ENCODE data around the gene SLC9B1. TPM values are rescaled to one million over a fixed set of nuclear protein-coding genes. Genes with fewer than 3 reads are reported as not detected.
"Not testable (repeated sequence)": the region's sequence is repeated elsewhere in the genome, so short reads cannot be mapped to it uniquely, and the experiment has no call there.

SLC9B1 gene
- total and polyA plus RNA-seq, 2 of the 8 experiments (the other 6 are each of a cell fraction or from before 2014, with no cell fraction given), result 0.08 to 0.19 TPM

DNA sequence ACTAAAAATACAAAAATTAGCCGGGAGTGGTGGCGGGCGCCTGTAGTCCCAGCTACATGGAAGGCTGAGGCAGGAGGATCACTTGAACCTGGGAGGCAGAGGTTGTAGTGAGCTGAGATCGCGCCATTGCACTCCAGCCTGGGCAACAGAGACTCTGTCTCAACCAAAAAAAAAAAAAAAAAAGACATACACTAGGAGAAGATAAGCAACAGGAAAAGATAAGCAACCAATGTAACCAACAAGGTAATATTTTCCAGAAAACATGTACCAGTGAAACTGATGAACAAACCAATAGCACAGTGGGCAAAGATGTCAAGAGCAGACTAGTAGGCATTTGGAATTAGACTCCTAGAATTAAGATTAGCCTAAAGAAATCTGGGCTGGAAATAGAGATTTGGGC is 154.2 kb downstream of the SLC9B1 start:
- H3K4me1 ChIP-seq (replicated peaks in 1 of 4; ENCODE audit: control insufficient read depth in 3 of 4, insufficient read depth in 4 of 4, low read length in 3 of 4); H2BK120ac ChIP-seq (replicated peaks; ENCODE audit: low read depth, low read length); H3K56ac ChIP-seq (replicated peaks; ENCODE audit: insufficient read length, low read depth, low read length); H3K9me3 ChIP-seq (ENCODE audit: insufficient read depth in 2 of 2, low read depth in 1 of 2, low read length in 1 of 2); H3K14ac ChIP-seq (ENCODE audit: insufficient read length); H3K4me3 ChIP-seq (ENCODE audit: extremely low read depth in 1 of 4, insufficient read depth in 2 of 4, low read depth in 3 of 4, low read length in 4 of 4); H2AK5ac ChIP-seq (ENCODE audit: low read depth, low read length); H3K79me1 ChIP-seq (ENCODE audit: low read depth, low read length); H4K5ac ChIP-seq (ENCODE audit: insufficient read length, low read depth, low read length); H4K8ac ChIP-seq (ENCODE audit: extremely low read depth, insufficient read depth, low read length); H2BK12ac ChIP-seq (ENCODE audit: low read depth, low read length); H3K4me2 ChIP-seq (ENCODE audit: insufficient read depth in 1 of 2, low read depth in 2 of 2, low read length in 2 of 2); H2AFZ ChIP-seq (ENCODE audit: low read length); DNase-seq (ENCODE audit: low read depth in 1 of 2, low spot score in 2 of 2); H3K23ac ChIP-seq (ENCODE audit: insufficient read length); FAIRE-seq; H4K20me1 ChIP-seq (replicated peaks in 1 of 2; ENCODE audit: control insufficient read depth in 1 of 2, insufficient read depth in 2 of 2, low read length in 2 of 2); H3K23me2 ChIP-seq (ENCODE audit: low read depth, low read length); H2BK15ac ChIP-seq (ENCODE audit: low read length); H3K9ac ChIP-seq (replicated peaks in 1 of 4; ENCODE audit: extremely low read depth in 1 of 4, low read depth in 3 of 4, low read length in 3 of 4); H4K91ac ChIP-seq (replicated peaks; ENCODE audit: insufficient read length, low read length); H3K4ac ChIP-seq (replicated peaks; ENCODE audit: insufficient read length, low read depth, low read length); H3K27me3 ChIP-seq (replicated peaks in 1 of 4; ENCODE audit: control insufficient read depth in 3 of 4, extremely low read depth in 1 of 4, insufficient read depth in 3 of 4, low read length in 3 of 4); H2BK5ac ChIP-seq (ENCODE audit: low read depth, low read length); H3K18ac ChIP-seq (ENCODE audit: extremely low read depth, low read length); H3K27ac ChIP-seq (ENCODE audit: low read depth, low read length); H3K36me3 ChIP-seq (ENCODE audit: control insufficient read depth in 2 of 4, insufficient read depth in 4 of 4, low read length in 3 of 4); H2BK20ac ChIP-seq (ENCODE audit: low read length): not testable (repeated sequence)
- H3K79me2 ChIP-seq (ENCODE audit: control insufficient read depth in 1 of 2, insufficient read depth in 2 of 2, low read length in 2 of 2), result peaks cover 0 to 59% of the 10 kb centered on the region in 2 experiments; a peak in 2 of 4 replicates
- CTCF ChIA-PET (ENCODE audit: partially characterized antibody), result interaction anchor here (0.6 kb wide), 1 partner anchor 10 kb away, joined by 3 read pairs; no protein-coding TSS in a partner anchor
- 93% methylated on average over 5 of the region's 5 CpGs; no CpG with 5 or more reads in 1 of the 2 experiments for WGBS, 2 experiments (ENCODE audit: extremely low coverage in 1 of 2, insufficient coverage in 1 of 2, insufficient read length in 1 of 2, insufficient replicate concordance in 2 of 2, low coverage in 1 of 2, low lambda C conversion rate in 2 of 2, missing lambda C conversion rate in 1 of 2)
- POLR2A ChIA-PET (ENCODE audit: partially characterized antibody), result interaction anchor here (5.4 kb wide), 1 partner anchor 39 kb away, joined by 127 read pairs; the partner anchor contains the start of gene UBE2D3

All from H1 (cell line).